ENCODE data around the gene FOXB1. TPM values are rescaled to one million over a fixed set of nuclear protein-coding genes. Genes with fewer than 3 reads are reported as not detected.
A peak's percentile ranks its signal among the peaks of the same experiment; 100 is the strongest.

Gene FOXB1
- total and polyA plus RNA-seq, 2 donors, result 0.05 to 0.16 TPM

GRCh38 chr15:59976480-59977271, 27.4 kb upstream of the FOXB1 start:
- Histone ChIP-seq H3K27me3 (ENCODE audit: control insufficient read depth in 2 of 2, insufficient read depth in 1 of 2, low read length in 1 of 2) (peaks cover 0 to 5% of the 10 kb centered on the region in 2 donors), H3K4me1 (ENCODE audit: control insufficient read depth in 2 of 2, insufficient read depth in 2 of 2, low read length in 2 of 2) (peaks cover 16 to 18% of the 10 kb centered on the region in 2 donors), H3K4me3 (ENCODE audit: low read length in 2 of 2) (no peak overlapping the region), H3K27ac (ENCODE audit: low read depth in 1 of 2, low read length in 1 of 2) (peak overlapping the region; percentile 49 to 73), H3K9me3 (ENCODE audit: control insufficient read depth in 2 of 2, insufficient read depth in 1 of 2, low read length in 1 of 2) (peaks cover 0 to 4% of the 10 kb centered on the region in 2 donors), H3K36me3 (ENCODE audit: control insufficient read depth in 2 of 2, insufficient read depth in 2 of 2, low read length in 1 of 2) (no peaks in the 10 kb centered on the region)
- 9% methylated on average over 6 of the region's 6 CpGs for WGBS
- peak; percentile 67 to 94 (median 80) for DNase-seq (ENCODE audit: low read depth in 6 of 9, low spot score in 9 of 9)

DNA sequence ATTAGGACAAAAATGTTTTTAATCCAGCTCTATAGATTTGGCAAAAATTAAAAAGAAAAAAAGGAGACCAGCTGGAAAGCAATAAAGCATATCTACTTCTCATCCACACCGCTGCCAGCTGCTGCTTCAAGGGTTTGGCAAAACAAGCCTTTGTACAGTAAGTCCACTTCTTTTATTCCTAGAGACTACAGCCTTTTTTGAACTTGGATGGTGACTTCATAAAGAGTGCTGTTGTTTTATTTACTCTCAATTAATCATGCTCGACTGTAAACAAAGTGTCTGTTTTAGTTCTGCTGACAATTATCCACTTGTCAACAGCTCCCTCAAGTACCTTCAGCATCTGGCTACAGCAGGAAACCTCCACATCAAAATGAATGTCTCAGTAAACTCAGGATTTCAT, 12.3 kb upstream of the FOXB1 start:
- Histone ChIP-seq H3K4me3 (ENCODE audit: low read length in 2 of 2) (no peak overlapping the region), H3K27ac (ENCODE audit: low read depth in 1 of 2, low read length in 1 of 2) (no peak overlapping the region), H3K9me3 (ENCODE audit: control insufficient read depth in 2 of 2, insufficient read depth in 1 of 2, low read length in 1 of 2) (peaks cover 0 to 9% of the 10 kb centered on the region in 2 donors), H3K36me3 (ENCODE audit: control insufficient read depth in 2 of 2, insufficient read depth in 2 of 2, low read length in 1 of 2) (no peaks in the 10 kb centered on the region), H3K4me1 (ENCODE audit: control insufficient read depth in 2 of 2, insufficient read depth in 2 of 2, low read length in 2 of 2) (peaks cover 1 to 18% of the 10 kb centered on the region in 2 donors), H3K27me3 (ENCODE audit: control insufficient read depth in 2 of 2, insufficient read depth in 1 of 2, low read length in 1 of 2) (peaks cover 57 to 60% of the 10 kb centered on the region in 2 donors)
- DNase-seq (ENCODE audit: low read depth in 6 of 9, low spot score in 9 of 9), result no peak
- WGBS, result 87% methylated on average over 2 of the region's 2 CpGs

DNA sequence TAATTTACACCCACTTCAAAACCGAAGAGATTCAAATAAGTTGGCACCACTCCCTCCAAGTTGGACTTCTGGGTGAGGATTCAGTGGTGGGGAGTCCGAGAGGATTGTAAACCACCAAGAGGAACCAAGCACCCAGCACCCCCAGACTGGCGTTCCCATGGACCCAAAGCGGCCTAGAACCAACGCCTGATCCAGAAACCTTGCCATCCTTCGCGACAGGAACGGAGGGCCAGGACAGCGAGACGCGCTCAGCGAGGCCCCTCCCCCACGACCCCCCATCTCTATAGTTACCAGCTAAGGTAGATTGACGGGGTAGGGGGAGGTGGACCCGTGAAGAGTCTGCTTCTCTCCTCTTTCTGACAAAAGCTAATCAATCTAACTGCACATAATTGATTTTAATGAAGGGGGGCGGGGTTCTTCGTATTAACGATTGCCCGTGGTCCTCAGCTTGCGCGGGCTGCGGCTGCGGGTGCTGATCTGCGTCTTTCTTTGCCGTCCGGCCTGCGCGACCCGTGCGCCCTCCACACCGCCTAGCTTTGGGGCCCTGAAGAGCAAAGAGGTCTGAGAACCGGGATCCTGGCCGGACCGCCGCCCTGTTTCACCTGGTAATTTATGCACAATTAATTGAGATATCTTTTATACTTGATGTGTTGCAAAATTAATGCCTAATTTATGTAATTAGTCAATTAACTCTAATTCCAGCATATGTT, 10.9 kb upstream of the FOXB1 start:
- WGBS, result 92% methylated on average over 35 of the region's 35 CpGs
- Histone ChIP-seq H3K27ac (ENCODE audit: low read depth in 1 of 2, low read length in 1 of 2) (no peak overlapping the region), H3K36me3 (ENCODE audit: control insufficient read depth in 2 of 2, insufficient read depth in 2 of 2, low read length in 1 of 2) (no peaks in the 10 kb centered on the region), H3K4me3 (ENCODE audit: low read length in 2 of 2) (no peak overlapping the region), H3K9me3 (ENCODE audit: control insufficient read depth in 2 of 2, insufficient read depth in 1 of 2, low read length in 1 of 2) (peaks cover 0 to 9% of the 10 kb centered on the region in 2 donors), H3K4me1 (ENCODE audit: control insufficient read depth in 2 of 2, insufficient read depth in 2 of 2, low read length in 2 of 2) (peaks cover 6 to 25% of the 10 kb centered on the region in 2 donors), H3K27me3 (ENCODE audit: control insufficient read depth in 2 of 2, insufficient read depth in 1 of 2, low read length in 1 of 2) (peaks cover 71 to 73% of the 10 kb centered on the region in 2 donors)
- DNase-seq (ENCODE audit: low read depth in 6 of 9, low spot score in 9 of 9), result no peak

DNA sequence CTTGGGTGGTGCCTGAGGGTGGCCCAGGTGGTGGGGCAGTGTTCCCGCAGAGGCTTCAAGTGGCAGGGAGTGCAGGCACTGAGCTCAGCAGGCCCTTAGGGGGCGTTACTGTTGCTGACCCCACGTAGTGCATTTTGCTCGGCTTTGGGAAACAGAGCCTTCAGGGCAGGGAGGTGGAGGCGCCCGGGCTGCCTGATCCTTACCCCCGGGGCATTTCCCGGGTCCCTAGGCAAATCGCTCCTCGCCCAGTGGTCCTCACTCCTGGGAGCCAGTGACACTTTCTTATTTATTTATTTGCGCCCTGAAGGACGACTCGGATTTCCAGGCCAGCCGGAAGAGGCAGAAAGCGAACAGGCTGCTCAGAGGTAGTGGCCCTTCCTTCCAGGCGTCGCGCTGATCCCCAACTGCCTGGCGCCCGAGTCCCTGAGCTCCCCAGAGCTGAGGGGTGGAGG, 10.1 kb upstream of the FOXB1 start:
- DNase-seq (ENCODE audit: low read depth in 6 of 9, low spot score in 9 of 9), result peak in 1 of 9 donors; percentile 29
- Histone ChIP-seq H3K9me3 (ENCODE audit: control insufficient read depth in 2 of 2, insufficient read depth in 1 of 2, low read length in 1 of 2) (peaks cover 0 to 9% of the 10 kb centered on the region in 2 donors), H3K27me3 (ENCODE audit: control insufficient read depth in 2 of 2, insufficient read depth in 1 of 2, low read length in 1 of 2) (peaks cover 75 to 80% of the 10 kb centered on the region in 2 donors), H3K36me3 (ENCODE audit: control insufficient read depth in 2 of 2, insufficient read depth in 2 of 2, low read length in 1 of 2) (no peaks in the 10 kb centered on the region), H3K4me3 (ENCODE audit: low read length in 2 of 2) (no peak overlapping the region), H3K4me1 (ENCODE audit: control insufficient read depth in 2 of 2, insufficient read depth in 2 of 2, low read length in 2 of 2) (peaks cover 6 to 25% of the 10 kb centered on the region in 2 donors), H3K27ac (ENCODE audit: low read depth in 1 of 2, low read length in 1 of 2) (peak overlapping the region in 1 of 2 donors; percentile 18)
- WGBS, result 10% methylated on average over 20 of the region's 20 CpGs

- WGBS, result 10% methylated on average over 8 of the region's 8 CpGs
- Histone ChIP-seq H3K9me3 (ENCODE audit: control insufficient read depth in 2 of 2, insufficient read depth in 1 of 2, low read length in 1 of 2) (peaks cover 0 to 9% of the 10 kb centered on the region in 2 donors), H3K27me3 (ENCODE audit: control insufficient read depth in 2 of 2, insufficient read depth in 1 of 2, low read length in 1 of 2) (peaks cover 81 to 82% of the 10 kb centered on the region in 2 donors), H3K4me1 (ENCODE audit: control insufficient read depth in 2 of 2, insufficient read depth in 2 of 2, low read length in 2 of 2) (peaks cover 6 to 25% of the 10 kb centered on the region in 2 donors), H3K27ac (ENCODE audit: low read depth in 1 of 2, low read length in 1 of 2) (no peak overlapping the region), H3K4me3 (ENCODE audit: low read length in 2 of 2) (no peak overlapping the region), H3K36me3 (ENCODE audit: control insufficient read depth in 2 of 2, insufficient read depth in 2 of 2, low read length in 1 of 2) (no peaks in the 10 kb centered on the region)
- peak in 1 of 9 donors; percentile 49 for DNase-seq (ENCODE audit: low read depth in 6 of 9, low spot score in 9 of 9)
Observed at GRCh38 chr15:59994526-59994887, 9.6 kb upstream of the FOXB1 start.

DNA sequence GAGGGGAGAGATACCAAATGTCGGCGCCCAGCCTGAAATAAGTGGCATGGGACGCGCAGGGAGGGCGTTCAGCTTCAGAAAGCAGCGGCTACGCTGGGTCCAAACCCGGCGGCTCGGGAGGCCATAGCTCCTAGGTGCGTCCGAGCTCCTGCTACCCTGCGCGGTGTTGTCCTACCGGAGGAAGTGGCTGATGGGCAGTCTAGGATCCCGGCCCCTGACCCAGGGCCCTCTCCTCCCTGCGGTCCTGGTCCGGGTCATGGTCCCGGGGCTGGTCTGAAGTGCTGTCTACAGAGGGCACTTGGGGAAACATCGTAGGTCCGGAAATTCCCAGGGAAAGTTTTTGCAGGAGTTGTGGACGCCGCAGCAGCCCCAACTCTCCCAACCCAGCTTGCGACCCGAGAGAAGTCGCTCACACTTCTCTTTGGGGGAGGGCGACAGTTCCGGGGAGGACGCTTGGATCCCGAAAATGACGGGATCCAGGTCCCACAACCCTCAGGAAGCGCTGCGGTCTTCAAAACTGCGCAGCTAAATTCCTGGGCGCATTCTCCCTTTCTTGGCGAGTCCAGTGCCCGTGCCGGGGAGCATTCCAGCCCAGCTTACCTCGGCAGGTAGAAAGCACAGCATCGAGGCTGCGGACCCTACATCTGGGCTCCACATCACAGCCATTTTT, 9.1 kb upstream of the FOXB1 start:
- H3K36me3 ChIP-seq (ENCODE audit: control insufficient read depth in 2 of 2, insufficient read depth in 2 of 2, low read length in 1 of 2), result no peaks in the 10 kb centered on the region
- peaks cover 0 to 9% of the 10 kb centered on the region in 2 donors for H3K9me3 ChIP-seq (ENCODE audit: control insufficient read depth in 2 of 2, insufficient read depth in 1 of 2, low read length in 1 of 2)
- DNase-seq (ENCODE audit: low read depth in 6 of 9, low spot score in 9 of 9), result peak in 1 of 9 donors; percentile 29
- H3K4me1 ChIP-seq (ENCODE audit: control insufficient read depth in 2 of 2, insufficient read depth in 2 of 2, low read length in 2 of 2), result peaks cover 6 to 25% of the 10 kb centered on the region in 2 donors
- H3K27ac ChIP-seq (ENCODE audit: low read depth in 1 of 2, low read length in 1 of 2), result no peak overlapping the region
- no peak overlapping the region for H3K4me3 ChIP-seq (ENCODE audit: low read length in 2 of 2)
- H3K27me3 ChIP-seq (ENCODE audit: control insufficient read depth in 2 of 2, insufficient read depth in 1 of 2, low read length in 1 of 2), result peaks cover 85 to 86% of the 10 kb centered on the region in 2 donors
- WGBS, result 4% methylated on average over 41 of the region's 41 CpGs

DNA sequence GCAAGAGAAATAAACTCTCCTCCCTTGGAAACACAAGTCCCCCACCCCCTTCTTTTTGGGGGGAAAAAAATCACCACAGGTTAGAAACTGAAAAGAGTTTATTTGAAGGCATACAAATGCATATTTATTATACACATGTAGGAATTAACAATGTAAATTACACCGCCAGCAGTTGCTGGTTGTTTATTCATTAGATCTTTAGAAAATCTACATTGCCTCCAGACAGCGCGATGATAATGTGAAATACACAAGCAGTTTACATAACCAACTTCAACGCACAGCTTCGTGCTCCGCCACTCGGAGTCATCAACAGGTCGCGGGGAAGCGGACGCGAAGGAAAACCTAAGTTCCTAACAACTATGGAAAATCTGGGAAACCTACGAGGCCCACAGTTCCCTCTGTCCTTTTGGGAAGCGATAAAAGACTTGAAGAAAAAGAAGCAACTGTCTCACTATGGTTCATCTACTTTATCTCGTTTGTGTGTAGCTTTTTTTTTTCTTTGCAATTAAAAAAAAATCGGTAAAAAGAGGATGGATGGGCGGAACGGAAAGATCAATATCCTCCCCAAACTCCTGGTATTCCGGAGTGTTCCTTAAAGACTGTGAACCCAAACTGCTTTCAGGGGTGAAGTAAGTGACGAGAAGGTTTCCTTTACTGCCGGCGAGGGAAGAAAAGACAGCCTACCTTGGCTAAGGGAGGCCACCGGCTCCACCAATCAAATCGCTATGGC, 8.4 kb upstream of the FOXB1 start:
- H3K27ac ChIP-seq (ENCODE audit: low read depth in 1 of 2, low read length in 1 of 2), result no peak overlapping the region
- H3K36me3 ChIP-seq (ENCODE audit: control insufficient read depth in 2 of 2, insufficient read depth in 2 of 2, low read length in 1 of 2), result no peaks in the 10 kb centered on the region
- no peak overlapping the region for H3K4me3 ChIP-seq (ENCODE audit: low read length in 2 of 2)
- peak in 1 of 9 donors; percentile 56 for DNase-seq (ENCODE audit: low read depth in 6 of 9, low spot score in 9 of 9)
- peaks cover 89 to 92% of the 10 kb centered on the region in 2 donors for H3K27me3 ChIP-seq (ENCODE audit: control insufficient read depth in 2 of 2, insufficient read depth in 1 of 2, low read length in 1 of 2)
- peaks cover 0 to 9% of the 10 kb centered on the region in 2 donors for H3K9me3 ChIP-seq (ENCODE audit: control insufficient read depth in 2 of 2, insufficient read depth in 1 of 2, low read length in 1 of 2)
- 17% methylated on average over 24 of the region's 24 CpGs for WGBS
- H3K4me1 ChIP-seq (ENCODE audit: control insufficient read depth in 2 of 2, insufficient read depth in 2 of 2, low read length in 2 of 2), result peaks cover 6 to 25% of the 10 kb centered on the region in 2 donors

DNA sequence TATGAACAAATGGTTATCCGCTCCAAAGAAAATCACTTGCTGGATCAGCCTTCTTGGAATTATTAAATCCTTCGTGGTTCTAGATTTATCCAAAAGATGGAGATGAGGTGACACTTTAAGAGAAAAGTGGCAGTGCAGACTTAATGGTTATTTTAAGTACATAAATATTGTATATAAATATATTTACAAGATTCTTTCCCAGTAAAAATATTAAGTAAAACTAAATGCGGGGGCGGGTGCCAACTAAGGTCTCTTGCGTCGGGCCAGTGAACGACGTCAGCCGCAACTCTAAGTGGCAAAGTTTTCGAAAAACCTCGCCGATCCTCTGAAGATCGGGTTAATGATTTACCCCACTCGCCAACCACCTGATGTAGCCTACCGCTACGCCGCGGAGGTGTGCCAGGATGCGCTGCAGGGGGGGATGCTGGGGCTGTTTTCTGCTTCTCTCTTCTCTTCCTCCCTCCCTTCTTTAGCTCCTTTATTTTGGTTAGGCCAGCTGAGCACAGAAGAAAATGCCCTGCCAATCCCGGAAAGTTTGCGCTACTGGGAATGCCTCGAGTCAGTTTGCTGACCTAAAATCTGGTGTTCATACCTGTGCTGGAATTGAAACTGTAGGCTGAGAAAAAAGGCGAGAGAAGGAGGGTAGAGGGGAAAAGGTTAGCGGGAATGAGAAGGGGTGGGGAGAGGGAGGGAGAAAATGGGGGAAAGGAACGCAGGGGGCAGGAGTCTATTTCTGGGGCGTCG, 7.6 kb upstream of the FOXB1 start:
- Histone ChIP-seq H3K27ac (ENCODE audit: low read depth in 1 of 2, low read length in 1 of 2) (no peak overlapping the region), H3K9me3 (ENCODE audit: control insufficient read depth in 2 of 2, insufficient read depth in 1 of 2, low read length in 1 of 2) (peaks cover 0 to 9% of the 10 kb centered on the region in 2 donors), H3K36me3 (ENCODE audit: control insufficient read depth in 2 of 2, insufficient read depth in 2 of 2, low read length in 1 of 2) (no peaks in the 10 kb centered on the region), H3K4me1 (ENCODE audit: control insufficient read depth in 2 of 2, insufficient read depth in 2 of 2, low read length in 2 of 2) (peaks cover 6 to 25% of the 10 kb centered on the region in 2 donors), H3K27me3 (ENCODE audit: control insufficient read depth in 2 of 2, insufficient read depth in 1 of 2, low read length in 1 of 2) (peaks cover 91 to 96% of the 10 kb centered on the region in 2 donors), H3K4me3 (ENCODE audit: low read length in 2 of 2) (peak overlapping the region in 1 of 2 donors; percentile 37)
- WGBS, result 7% methylated on average over 27 of the region's 27 CpGs
- DNase-seq (ENCODE audit: low read depth in 6 of 9, low spot score in 9 of 9), result peak in 1 of 9 donors; percentile 43

Measured in thymus (tissue), 11 donors.